GM21529 (cell line): Measurements from ENCODE around the gene TMEM135.
"Not testable (repeated sequence)": the region's sequence is repeated elsewhere in the genome, so short reads cannot be mapped to it uniquely, and the experiment has no call there.

Experiments used
- ATAC-seq: cut with Tn5 transposase; IDR thresholded peaks from one replicate; pipeline ENCODE4 v1.9.1; 2021; ENCODE audit not compliant: unreplicated experiment

The TMEM135 gene

DNA sequence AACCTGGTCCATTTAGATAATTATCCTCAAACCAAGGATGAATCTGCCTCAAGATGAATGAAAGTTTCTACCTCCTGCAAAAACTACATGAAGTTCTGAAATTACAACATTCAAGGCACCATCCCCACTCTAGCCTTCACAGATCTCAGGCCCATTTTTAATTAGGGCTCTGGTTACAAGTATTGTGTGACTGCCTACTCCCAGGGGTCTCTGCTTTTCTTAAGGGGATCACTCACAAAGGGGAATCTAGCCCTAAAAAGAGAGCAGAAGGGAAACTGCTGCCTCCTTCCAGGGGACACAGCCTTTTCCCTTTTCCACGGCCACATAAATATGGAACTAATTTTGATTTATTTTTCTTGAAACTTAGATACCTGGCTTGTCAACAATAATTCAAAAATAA, 17.4 kb upstream of the TMEM135 start:
- no peak for ATAC-seq

DNA sequence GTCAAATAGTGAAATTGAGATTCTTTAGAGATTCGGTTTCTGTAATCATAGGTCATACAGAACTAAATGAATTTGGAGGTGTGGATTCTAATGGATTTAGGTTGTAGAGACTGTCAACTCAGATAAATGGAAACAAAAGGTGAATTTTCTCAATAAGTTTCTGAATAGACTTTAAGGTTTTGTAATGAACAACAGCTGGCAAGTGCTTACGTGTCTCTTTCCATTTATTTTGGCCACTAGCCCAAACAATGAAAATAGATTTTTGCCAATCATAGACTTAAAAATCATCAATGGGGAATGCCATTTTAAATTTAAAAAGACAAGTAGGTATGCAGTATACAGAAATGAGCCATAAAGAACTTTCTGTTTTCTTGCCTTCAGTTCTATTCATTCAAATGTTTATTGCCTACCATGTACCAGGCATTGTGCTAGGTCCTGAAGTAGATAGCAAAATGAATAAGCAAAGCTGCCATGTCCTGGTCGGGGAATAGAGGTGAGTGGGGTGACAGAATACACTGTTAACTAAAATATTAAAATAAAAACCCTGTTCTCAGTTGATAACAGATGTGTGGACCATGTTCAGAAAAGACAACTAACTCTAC, 16.9 kb upstream of the TMEM135 start:
- no peak for ATAC-seq

DNA sequence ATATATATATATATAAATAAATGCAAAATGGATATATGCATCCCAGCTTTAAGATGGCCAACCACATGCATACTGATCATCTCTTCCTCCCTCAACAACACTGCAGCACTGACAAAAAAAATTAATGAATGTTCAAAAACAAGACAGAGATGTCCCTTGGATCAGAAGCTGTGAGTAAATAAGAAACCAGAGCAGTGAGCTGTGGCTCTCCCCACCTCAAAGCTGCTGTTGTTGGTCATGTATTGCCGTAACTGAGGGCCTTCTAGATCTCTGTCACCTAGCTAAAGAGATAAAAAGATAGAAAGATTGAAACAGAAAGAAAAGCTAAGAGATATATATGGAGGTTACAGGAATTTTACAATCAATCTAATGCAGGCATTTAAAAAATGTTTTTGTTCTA, 15.5 kb upstream of the TMEM135 start:
- peak; percentile 71 for ATAC-seq

DNA sequence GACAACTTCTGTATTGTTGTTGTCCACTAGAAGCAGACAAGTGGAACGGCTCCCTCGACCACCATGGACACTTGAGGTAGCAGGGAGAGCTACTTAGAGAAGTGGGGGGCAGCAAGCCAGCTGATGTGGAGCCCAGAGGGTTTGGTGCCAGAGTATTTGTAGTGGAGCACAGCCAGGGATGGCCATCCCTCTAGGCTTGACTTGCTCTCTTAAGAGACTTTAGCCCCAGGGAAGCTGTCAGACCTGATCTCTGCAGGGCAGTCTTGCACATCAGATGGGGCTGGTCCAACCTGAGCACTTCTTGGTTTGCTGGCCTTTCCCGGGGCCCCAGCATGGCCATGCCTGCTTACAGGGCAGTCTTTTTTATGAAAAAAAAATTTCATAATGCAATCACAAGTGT, 15.0 kb upstream of the TMEM135 start:
- no peak for ATAC-seq

DNA sequence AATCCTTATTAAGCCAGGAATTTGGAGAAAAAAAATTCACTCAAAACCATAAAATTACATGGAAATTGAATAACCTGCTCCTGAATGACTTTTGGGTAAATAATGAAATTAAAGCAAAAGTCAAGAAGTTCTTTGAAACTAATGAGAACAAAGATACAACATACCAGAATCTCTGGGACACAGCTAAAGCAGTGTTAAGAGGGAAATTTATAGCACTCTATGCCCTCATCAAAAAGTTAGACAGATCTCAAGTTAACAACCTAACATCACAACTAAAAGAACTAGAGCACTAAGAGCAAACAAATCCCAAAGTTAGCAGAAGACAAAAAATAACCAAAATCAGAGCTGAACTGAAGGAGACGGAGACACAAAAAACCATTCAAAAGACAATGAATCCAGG, 11.3 kb upstream of the TMEM135 start:
- ATAC-seq, result not testable (repeated sequence)

DNA sequence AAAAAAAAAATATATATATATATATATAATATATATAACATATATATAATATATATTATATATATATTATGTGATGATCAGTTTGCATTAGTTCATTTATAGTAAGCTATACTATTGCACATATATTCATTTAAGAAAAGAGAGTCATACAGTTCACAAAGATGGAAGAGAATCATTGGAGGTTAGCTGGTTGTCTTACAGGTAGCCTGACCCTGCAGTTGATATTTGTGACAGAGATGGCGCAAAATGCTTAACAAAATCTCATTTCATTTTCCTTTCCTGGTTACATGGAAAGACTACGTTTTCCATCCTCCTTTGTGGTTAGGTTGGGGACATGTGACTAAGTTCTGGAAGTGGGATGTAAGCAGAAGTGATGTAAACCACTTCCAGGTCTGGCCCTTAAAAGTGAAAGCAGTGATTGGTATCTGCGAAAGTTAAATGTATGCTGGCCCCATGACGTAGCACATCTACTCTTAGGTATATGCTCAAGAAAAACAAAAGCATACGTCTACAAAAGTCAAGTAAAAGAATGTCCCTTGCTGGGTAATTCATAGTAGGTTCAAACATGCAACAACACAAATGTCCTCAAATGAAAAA, 7.2 kb upstream of the TMEM135 start:
- ATAC-seq, result peak; percentile 75

DNA sequence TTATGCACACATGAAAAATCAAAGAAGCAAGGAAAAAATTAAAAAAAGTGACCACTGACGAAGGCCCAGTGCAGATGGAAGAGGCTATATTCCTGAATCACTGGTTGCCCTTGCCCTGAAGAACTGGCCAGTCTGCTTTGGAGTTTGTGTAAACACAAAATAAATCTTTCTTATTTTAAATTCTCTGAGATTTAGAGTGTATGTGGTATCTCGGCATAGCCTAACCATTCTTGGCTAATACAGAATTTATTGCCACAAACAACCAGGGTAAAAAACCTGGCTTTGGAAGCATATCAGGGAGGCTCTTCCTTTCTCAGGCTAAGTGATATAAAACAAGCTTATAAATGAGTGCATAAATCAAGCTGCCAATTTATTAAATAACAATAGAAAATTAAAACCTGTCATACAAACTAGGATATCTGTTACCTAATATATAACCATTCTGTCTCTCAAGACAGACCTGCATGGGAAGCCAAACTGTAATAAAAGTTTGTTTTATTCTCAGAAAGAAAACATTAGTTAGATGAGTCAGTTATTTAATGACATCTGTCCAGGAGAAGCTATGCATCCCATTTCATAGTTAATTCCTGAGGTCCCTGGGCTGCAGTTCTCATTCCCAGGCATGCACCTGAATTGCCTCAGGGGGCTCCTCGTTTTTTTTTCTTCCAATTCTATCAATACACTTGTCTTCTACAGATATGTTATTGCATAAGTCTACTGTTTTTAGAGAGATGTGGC, 6.1 kb upstream of the TMEM135 start:
- no peak for ATAC-seq

DNA sequence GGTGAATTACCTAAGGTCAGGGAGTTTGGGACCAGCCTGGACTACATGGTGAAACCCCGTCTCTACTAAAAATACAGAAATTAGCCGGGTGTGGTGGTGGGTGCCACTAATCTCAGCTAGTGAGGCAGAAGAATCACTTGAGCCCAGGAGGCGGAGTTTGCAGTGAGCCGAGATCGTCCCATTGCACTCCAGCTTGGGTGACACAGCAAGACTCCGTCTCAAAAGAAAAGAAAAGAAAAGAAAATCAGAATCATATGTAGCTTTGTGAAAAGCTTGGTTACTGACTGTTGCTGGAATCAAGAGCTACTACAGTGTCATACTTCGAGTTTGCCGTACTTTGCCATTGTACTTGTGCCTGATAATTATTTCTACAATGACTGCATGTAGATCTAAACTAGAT, 4.2 kb upstream of the TMEM135 start:
- no peak for ATAC-seq

DNA sequence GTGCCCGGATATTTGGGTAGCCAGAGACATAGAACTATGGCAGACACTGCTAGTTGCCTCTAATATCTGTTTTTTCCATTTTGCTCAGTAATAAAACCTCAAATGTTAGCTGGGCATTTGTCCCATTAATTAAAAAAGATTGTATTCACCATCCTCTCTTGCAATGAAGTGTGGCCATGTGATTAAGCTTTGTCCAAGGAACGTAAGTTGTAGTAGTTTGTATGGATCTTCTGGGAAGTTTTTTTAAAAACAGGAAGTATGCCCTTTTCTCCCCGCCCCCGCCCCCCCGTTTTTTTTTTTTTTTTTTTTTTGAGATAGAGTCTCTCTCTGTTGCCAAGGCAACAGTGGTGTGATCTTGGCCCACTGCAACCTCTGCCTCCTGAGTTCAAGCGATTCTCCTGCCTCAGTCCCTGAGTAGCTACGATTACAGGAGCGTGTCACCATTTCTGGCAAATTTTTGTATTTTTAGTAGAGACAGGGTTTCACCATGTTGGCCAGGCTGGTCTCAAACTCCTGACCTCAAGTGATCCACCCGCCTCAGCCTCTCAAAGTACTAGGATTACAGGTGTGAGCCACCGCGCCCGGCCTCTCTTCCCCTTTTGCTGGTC, 1.7 kb upstream of the TMEM135 start:
- ATAC-seq, result no peak

DNA sequence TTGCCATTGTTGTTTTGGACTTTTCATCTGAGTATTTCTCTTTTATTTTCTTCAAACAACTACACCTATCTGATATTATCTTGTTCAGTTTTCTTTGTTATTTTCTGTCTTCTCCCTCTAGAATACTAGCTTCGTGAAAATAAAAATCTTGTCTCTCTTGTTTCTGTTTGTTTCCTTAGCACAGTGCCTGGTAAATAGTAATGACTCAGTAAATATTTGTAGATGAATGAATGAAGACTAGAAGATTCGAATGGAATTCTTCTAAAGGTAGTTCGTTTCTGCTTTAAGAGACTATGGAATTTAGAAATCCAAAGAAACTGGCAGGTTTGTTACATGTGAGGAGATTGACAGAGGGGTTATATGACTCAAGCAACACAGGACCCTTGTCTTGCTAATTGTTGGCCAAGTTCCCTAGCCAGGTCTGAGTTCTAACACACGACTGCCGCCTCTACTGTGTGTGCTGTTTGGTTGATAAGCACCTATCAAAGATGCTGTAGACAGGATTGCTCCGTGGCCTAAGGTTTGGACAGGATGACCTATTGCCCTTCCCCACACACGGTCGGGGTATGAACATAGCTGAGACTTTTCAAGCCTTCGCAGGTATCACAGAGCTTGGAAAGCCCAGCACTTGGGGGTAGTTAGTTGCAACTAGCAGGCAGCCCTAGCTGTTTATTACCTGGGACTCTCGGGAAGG, 831 bp upstream of the TMEM135 start:
- peak; percentile 3 for ATAC-seq

DNA sequence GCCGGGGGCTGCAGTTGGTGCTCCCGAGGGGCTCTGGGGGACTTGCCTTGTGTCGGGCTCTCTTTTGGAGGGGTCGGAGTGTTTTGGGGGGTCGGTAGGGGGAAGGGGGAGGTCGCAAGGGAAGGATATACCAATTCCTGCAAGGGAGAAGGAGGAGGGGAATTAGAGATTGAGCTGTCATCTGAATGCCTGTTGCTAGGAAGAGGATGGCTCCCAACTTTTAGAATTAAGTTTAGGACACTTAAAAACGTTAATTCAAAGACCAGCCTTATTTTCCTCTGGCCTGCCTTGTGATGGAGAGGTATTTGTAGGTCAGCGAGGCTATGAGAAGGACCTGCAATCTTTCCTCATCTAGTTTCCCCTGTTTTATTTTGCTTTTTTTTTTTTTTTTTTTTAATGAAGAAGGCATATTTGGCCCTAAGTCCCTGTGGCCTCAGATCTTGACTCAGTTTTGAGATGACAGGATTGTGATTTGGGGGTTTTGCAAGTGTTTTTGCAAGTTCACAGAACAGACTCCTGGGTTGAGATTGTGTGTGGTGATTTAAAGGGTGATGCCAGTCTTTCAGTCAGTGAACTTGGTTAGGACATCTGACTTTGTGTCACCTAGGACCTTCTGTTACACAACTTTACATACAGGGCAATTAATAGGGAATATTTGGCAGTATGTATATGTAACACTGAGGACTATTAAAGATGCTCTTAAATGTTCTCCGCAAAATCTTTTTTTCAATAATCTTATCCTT, 672 bp downstream of the TMEM135 start:
- no peak for ATAC-seq

DNA sequence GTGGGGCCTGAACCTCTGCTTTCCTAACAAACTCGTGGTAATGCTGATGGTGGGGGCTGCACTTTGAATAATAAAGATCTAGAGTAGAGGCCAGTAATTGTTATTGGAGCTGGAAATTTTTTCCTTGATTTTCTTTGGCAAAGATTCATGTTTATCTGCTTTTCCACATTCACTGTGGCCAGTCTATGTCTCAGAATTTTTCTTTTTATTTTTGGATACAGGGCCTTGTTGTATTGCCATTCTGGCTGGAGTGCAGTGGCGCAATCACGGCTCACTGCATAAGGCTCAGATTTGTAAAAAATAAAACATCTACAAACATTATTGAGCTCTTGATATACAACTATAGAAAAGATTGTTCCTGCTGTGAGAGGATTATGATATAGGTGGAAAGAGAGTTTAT, 1.6 kb downstream of the TMEM135 start:
- no peak for ATAC-seq

DNA sequence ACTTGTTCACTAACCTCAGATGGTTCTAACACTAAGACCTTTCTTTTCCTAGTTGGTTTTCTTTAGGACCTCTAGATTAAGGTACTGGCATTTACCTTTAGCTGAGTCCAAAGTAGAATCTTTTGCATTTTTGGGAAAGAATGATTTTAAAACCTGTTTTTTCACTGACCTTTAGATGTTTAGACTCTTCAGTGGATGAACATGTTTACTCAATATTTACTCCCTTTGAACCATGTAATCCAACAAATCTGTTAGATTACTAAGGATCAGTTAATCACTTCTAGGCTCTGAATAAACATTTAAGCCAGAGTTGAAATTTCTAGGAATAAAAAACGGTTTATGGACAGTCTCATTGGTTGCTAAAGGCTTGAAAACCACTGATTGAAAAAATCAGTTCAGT, 6.2 kb downstream of the TMEM135 start:
- no peak for ATAC-seq

DNA sequence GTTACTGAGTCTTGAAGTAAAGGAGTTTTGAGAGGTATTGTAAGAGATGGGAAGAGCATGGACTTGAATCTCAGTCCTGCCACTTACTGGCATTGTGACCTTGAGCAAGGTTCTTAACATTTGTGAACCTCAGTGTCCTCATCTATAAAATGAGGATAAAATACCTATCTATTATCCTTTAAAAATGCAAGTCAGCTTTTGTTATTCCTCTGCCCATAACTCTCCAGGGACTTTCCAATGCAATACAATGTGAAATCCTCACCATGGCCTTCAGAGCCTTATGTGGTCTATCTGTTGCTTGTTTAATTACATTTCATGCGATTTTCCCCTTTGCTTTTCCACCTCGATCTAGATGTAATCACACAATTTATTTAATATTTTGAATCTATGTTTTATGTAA, 9.1 kb downstream of the TMEM135 start:
- ATAC-seq, result no peak

DNA sequence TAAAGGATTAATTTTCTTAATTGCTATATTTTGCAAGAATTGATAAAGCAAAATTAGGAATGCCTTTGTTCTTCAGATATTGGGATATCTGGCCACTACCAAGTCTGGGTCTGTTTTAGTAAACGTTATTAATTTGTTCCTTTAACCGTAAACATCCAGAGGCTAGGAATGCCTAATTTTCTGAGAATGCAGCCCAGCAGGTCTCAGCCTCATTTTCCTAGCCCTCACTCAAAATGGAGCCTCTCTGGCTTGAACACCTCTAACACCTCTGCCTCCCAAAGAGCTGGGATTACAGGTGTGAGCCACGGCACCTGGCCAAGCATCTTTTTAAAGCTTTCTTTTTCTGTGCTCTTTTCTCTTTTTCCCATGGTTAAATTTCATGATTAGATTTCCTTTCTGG, 18.4 kb downstream of the TMEM135 start:
- no peak for ATAC-seq

DNA sequence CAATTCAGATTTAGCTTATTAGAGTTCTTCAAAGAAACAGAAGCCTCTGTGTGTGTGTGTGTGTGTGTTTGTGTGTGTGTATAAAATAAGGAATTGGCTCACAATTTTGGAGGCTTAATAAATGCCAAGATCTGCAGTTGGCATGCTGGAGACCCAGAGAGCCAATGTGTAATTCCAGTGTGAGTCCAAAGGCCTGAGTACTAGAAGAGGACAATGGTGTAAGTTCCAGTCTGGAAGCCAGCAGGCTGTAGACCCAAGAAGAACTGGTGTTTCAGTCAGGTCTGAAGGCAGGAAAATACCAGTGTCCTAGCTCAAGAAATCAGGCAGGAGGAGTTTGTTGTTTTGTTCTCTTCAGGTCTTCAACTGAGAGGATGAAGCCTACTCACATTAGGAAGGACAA, 20.0 kb downstream of the TMEM135 start:
- no peak for ATAC-seq

DNA sequence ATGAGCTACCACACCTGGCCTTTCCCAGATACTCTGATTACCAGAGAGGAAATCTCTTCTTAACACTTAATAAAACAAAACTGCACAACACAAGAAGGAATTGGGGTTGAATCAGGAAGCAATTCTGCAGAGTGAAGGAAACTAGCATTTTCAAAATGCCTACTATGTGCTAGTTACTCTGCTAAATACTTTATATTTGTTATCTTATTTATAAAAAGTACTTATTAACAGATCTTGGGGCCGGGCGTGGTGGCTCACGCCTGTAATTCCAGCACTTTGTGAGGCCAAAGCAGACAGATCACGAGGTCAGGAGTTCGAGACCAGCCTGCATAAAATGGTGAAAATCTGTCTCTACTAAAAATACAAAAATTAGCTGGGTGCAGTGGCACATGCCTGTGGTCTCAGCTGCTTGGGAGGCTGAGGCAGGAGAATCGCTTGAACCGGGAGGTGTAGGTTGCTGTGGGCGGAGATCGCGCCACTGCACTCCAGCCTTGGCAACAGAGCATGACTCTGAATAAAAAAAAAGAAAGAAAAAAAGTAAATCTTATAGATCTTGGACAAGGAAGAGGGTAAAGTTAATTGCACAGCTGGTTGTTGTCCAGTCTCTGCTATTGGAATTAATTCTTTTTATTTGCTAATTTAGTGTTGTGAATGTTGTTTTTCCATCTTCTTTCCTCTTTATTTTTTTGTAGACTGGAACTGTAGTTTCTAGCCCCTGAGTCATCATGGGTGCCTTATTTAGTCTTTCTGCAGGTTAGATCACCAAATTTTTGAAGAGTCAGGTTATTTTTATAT, 22.1 kb downstream of the TMEM135 start:
- no peak for ATAC-seq

DNA sequence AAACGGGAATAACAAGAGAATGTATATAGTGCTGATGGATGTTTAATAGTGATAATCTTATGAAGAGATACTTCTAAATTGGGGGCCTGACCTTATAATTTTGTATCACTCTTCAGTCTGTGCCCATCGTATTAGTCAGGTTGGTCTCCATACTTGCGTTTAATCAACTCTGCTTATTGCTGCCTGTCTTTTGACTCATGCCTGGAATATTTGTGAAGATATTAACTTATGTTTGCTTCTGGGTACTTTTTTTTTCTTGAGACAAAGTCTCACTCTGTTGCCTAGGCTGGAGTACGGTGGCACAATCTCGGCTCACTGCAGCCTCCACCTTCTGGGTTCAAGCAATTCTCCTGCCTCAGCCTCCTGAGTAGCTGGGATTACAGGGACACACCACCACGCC, 24.0 kb downstream of the TMEM135 start:
- ATAC-seq, result no peak

DNA sequence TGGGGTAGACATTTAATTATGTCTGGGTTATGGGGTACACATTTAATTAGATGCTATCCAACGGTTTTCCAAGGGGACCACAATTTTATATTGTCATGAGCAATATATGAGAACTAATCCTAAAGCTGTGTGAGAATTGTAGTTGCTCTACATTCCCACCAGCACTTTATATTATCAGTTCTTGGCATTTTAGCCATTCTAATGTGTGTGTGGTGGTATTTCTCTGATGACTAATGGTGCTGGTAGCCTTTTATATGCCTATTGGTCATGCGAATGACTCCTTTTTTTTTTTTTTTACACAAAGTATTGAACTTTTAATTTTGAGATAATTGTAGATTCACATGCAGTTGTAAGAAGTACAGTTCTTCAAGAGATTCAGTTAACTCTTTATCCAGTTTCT, 26.2 kb downstream of the TMEM135 start:
- ATAC-seq, result no peak

DNA sequence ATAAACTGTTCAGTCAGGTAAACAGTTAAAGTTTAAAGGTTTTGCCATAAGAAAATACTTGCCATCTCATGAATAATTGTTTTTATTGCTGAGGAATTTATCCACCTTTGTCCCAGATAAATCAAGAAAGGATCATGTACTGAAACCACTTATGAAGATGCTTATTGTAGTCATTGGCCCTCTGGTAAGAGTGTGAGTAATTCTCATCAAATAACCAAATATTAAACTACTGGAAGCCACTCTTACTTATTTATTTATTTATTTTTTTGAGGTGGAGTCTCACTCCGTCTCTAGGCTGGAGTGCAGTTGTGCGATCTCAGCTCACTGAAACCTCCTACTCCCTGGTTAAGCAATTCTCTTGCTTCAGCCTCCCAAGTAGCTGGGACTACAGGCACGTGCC, 35.1 kb downstream of the TMEM135 start:
- ATAC-seq, result no peak
